Upper lobe of right lung (tissue), 1 donor: Measurements from ENCODE around the gene SPEM2. TPM values are rescaled to one million over a fixed set of nuclear protein-coding genes. Genes with fewer than 3 reads are reported as not detected.

Source experiments
- ATAC-seq: fragments of 200-7000 bp; cut with Tn5 transposase; one replicate; pipeline ENCODE4 v1.9.1; 2020; ENCODE audit warnings: mild to moderate bottlenecking, moderate library complexity
- DNase-seq: peaks from one replicate; pipeline ENCODE4 v3.0.0-alpha.2; 2020
- H3K27ac ChIP-seq: fragments of 200-600 bp; one replicate; pipeline ENCODE4 v1.8.0; 2022
- H3K27me3 ChIP-seq: fragments of 200-600 bp; one replicate; pipeline ENCODE4 v1.8.0; 2022; ENCODE audit warnings: mild to moderate bottlenecking
- H3K36me3 ChIP-seq: fragments of 200-600 bp; one replicate; pipeline ENCODE4 v1.8.0; 2022
- H3K4me1 ChIP-seq: fragments of 200-600 bp; one replicate; pipeline ENCODE4 v1.8.0; 2022
- H3K4me3 ChIP-seq: fragments of 200-600 bp; one replicate; pipeline ENCODE4 v1.8.0; 2022; ENCODE audit warnings: mild to moderate bottlenecking
- H3K9me3 ChIP-seq: fragments of 200-600 bp; one replicate; pipeline ENCODE4 v1.8.0; 2022
- intact Hi-C: fragments of 100-400 bp; cut with DNase I; formaldehyde crosslinking; loops from one replicate; pipeline ENCODE4 v1.11.0; 2022
- long read RNA-seq: library from polyadenylated mRNA; unstranded; transcript quantifications from one replicate; pipeline ENCODE4 v2.0.0, GENCODE V29; 2021
- total RNA-seq: library from RNA; stranded (reverse); fragmentation: NEBNext Ultra II Directional; extraction: Animal tissue kit (Norgen Biotek cat#: 25700); gene quantifications from one replicate; pipeline ENCODE4 v1.2.1, GENCODE V29; 2021
- TF ChIP-seq, protein P1 (sequence below): fragments of 200-600 bp; IDR thresholded peaks from one replicate; pipeline ENCODE4 v1.8.0; 2022; ENCODE audit warnings: antibody characterized with exemption
- donor health status: DM: no; HTN: yes; CAD: no; lungs with severe emphysema.

Gene SPEM2
- total RNA-seq: not detected
- long read RNA-seq: 0 reads

DNA sequence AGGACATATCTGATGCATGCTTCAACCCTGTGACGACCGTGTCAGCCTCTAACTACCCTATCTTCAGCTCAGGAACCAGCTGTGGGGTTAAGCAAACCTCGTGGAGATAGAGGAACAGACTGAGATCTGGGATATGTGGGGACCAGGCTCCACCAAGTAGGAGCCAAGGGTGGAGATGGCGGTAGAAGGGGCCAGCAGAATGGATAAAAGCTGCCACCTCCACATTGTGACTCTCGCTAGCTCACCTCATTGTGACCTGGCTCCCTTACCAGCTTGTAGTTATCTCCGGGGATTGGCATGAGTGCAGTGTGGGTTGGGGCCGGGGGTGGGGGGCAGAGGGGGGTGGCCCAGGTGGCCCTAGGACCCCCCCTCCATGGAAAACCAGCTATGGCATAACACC lies at the start of gene SPEM2:
Gene SPEM2, plus strand, starts transcription at position 301 of the 400 bp plus-strand sequence. Its CDS starts 73 bp downstream, at position 374.
- Histone ChIP-seq H3K27ac (no peak within 1 kb of the TSS), H3K4me1 (no peaks in the 10 kb centered on the region), H3K4me3 (no peak within 1 kb of the TSS), H3K9me3 (no peaks in the 10 kb centered on the region), H3K36me3 (no peaks in the 10 kb centered on the region), H3K27me3 (no peaks in the 10 kb centered on the region)
- TF ChIP-seq, protein P1, sequence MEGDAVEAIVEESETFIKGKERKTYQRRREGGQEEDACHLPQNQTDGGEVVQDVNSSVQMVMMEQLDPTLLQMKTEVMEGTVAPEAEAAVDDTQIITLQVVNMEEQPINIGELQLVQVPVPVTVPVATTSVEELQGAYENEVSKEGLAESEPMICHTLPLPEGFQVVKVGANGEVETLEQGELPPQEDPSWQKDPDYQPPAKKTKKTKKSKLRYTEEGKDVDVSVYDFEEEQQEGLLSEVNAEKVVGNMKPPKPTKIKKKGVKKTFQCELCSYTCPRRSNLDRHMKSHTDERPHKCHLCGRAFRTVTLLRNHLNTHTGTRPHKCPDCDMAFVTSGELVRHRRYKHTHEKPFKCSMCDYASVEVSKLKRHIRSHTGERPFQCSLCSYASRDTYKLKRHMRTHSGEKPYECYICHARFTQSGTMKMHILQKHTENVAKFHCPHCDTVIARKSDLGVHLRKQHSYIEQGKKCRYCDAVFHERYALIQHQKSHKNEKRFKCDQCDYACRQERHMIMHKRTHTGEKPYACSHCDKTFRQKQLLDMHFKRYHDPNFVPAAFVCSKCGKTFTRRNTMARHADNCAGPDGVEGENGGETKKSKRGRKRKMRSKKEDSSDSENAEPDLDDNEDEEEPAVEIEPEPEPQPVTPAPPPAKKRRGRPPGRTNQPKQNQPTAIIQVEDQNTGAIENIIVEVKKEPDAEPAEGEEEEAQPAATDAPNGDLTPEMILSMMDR: no peak
- intact Hi-C loops: no loop called here
- ATAC-seq: no peak
- no peak for DNase-seq

- TF ChIP-seq, protein P1: no peak
Measured at GRCh38 chr17:7379134-7379533, 46.3 kb upstream of the SPEM2 start.

DNA sequence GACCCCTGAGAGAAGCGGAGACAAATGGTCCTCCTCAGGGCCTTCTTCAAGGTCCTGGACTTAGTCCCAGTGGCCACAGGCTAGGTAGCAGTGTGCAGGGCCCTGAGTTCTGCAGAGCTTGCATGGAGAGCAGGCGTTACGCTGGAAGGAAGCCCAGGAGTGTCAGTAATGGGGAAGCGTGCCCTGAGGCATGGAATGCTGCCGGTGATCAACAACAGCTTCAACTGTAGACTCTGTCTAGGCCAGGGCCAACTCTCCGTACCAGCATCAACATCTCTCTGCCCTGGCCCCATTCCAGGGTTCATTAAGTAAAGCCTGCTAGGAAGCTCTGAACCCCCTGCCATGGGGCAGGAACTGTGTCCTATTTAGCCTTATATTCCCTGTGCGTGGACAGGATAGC lies 45.1 kb upstream of the SPEM2 start:
- peaks cover 14% of the 10 kb centered on the region for H3K4me1 ChIP-seq
- intact Hi-C loops: no loop called here
- peak overlapping the region; percentile 57 for H3K4me3 ChIP-seq
- peak; percentile 69 for ATAC-seq
- H3K9me3 ChIP-seq: no peaks in the 10 kb centered on the region
- H3K36me3 ChIP-seq: no peaks in the 10 kb centered on the region
- peak overlapping the region; percentile 74 for H3K27ac ChIP-seq
- TF ChIP-seq, protein P1: no peak
- H3K27me3 ChIP-seq: no peaks in the 10 kb centered on the region
- peak; percentile 72 for DNase-seq

More at GRCh38 chr17:7379134-7379533, 46.3 kb upstream of the SPEM2 start:
- ATAC-seq: no peak
- no peaks in the 10 kb centered on the region for H3K9me3 ChIP-seq
- no peak overlapping the region for H3K27ac ChIP-seq
- intact Hi-C loops: no loop called here
- H3K4me1 ChIP-seq: peaks cover 14% of the 10 kb centered on the region
- no peak for DNase-seq
- H3K27me3 ChIP-seq: no peaks in the 10 kb centered on the region
- H3K36me3 ChIP-seq: no peaks in the 10 kb centered on the region
- H3K4me3 ChIP-seq: no peak overlapping the region

DNA sequence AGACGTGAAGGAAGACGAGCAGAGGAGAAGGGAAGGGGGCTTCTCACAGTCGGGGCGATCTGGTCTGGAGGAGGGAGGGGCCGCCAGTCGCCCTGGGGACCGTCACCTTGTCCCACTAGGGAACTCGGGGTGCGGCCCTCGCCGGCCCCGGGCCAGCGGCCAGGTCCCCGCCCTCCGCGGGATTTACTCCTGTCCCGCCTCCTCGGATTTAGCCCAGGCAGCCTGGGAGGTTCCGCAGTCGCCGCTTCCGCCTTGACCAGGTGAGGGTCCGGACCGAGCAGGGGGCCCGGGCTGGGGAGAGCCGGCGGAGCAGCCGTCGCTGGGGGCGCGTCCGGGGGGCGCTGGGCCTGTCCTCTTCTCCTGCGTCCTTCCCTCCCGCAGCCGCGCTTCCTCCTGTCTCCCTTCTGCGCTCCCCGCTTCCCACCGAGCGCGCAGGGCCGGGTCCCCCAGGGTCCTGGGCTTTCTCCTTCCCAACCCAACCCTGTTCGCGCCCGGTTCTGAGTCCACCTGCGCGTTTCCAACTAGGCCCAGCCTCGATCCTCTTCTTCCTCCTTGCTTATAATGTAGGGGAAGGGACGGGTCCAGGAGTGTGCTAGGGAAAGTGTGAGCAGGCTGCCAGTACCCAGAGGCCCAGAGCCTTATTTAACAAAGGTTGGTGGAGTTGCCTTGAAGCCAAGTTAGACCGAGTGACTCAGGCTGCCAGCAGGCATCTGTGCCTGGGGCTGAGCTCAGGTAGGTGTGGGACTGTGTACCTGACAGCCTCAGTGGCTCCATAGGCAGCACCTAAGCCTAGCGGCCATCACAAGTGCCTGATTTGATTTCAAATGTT lies 44.3 kb upstream of the SPEM2 start, which contains the start of gene TNK1:
Gene TNK1, plus strand, starts transcription at position 235 of the 829 bp plus-strand sequence. CDS start 1,838 bp downstream, outside the sequence.
- Histone ChIP-seq H3K4me3 (peak within 1 kb of the TSS; percentile 57), H3K27ac (peak within 1 kb of the TSS; percentile 74), H3K9me3 (no peaks in the 10 kb centered on the region), H3K36me3 (no peaks in the 10 kb centered on the region), H3K4me1 (peaks cover 14% of the 10 kb centered on the region), H3K27me3 (no peaks in the 10 kb centered on the region)
- intact Hi-C loops: no loop called here
- peak; percentile 88 for DNase-seq
- TF ChIP-seq, protein P1: no peak
- ATAC-seq: peak; percentile 83

- TF ChIP-seq, protein P1: no peak
- ATAC-seq: no peak
- Histone ChIP-seq H3K27ac (no peak overlapping the region), H3K4me3 (no peak overlapping the region), H3K4me1 (peaks cover 14% of the 10 kb centered on the region), H3K36me3 (no peaks in the 10 kb centered on the region), H3K27me3 (no peaks in the 10 kb centered on the region), H3K9me3 (no peaks in the 10 kb centered on the region)
- DNase-seq: no peak
- intact Hi-C loops: no loop called here
Measured at GRCh38 chr17:7382901-7383300, 42.5 kb upstream of the SPEM2 start.
